T-helper 22 cell (primary cell): Measurements from ENCODE around the gene NECTIN1.

Experiments
- DNase-seq: peaks from one replicate; pipeline ENCODE4 v3.0.0-alpha.2; 2020; ENCODE audit warnings: low read depth

The NECTIN1 gene

DNA sequence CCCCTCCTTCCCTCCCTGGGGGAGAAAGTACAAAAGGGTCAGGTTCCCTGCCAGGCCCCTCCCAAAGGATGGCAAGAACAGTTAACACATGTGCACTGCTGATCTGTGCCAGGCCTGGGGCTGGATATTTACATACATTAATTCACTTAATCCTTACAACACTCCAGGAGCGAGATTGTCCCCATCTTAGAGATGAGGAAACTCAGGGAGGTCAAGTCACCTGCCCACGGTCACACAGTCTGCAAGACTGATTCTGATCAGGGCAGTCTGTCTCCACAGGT, 36.5 kb downstream of the NECTIN1 start:
- DNase-seq: no peak

DNA sequence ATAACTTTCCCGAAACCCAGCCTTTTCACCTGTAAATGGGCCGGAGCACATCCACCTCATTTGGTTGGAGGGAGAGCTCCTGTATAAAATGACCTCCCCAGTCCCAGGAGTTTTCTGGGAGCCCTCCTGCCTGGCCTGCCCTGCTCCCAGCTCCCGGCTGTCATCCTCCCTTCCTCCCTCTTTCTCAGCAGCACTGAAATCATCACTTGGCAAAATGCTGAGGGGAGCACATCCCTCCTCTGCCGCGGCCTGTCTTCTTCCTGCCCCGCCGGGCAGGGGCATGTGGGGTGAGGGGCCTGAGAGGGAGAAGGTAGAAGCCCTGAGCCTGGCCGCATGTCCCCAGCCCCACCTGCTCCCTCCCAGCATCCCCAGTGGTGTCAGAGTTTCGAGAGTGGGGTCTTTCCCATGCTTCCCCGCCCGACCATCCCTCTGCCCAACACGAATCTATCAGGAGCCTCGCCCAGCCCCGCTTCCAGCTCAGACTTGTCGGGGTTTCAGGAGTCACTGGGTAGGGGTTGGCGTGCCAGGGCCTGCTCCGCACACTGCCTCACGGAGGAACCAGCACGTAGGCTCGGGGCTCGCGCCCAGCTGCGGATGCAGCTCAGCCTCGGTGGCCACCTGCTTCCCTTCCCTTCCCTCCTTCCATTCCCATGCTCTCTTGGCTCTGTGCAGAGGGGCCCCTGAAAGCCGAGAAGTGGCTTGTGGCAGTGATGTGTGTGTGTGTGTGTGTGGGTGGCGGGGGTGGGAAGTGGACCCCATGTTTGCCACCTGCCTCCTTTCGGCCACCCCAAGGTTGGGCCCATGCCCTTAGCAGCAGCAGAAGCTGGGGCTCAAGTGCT, 37.1 kb downstream of the NECTIN1 start:
- DNase-seq: no peak

DNA sequence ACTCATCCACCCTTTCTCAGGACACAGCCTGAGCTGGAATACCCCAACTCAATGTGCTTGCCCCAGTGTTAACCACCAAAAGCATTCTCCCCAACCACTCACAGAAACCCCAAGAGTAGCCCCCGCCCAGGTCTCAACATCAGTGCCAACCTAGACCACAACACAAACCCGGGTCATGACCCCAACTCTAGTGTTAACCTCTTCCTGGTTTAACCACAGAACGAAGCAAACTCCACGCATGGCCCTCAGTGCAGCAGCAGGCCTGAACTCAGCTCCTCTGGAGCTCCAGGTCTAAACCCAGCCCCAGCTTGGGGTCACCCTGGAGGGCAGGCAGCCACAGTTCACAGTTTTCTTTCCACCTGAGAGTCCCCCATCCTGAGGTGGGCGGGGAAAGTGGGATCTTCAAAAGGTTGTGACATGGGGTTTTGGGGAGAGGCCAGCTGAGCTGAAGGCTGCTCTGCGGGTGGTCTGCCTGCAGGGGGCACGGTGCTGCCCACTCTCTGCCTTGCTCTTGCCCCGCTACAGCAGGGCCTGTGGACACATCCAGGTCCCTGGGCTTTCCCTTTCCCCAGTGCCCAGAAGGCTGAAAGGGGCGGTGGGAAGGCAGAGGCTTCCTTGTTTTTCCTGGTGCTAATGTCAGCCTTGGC, 37.9 kb downstream of the NECTIN1 start:
- DNase-seq: no peak

DNA sequence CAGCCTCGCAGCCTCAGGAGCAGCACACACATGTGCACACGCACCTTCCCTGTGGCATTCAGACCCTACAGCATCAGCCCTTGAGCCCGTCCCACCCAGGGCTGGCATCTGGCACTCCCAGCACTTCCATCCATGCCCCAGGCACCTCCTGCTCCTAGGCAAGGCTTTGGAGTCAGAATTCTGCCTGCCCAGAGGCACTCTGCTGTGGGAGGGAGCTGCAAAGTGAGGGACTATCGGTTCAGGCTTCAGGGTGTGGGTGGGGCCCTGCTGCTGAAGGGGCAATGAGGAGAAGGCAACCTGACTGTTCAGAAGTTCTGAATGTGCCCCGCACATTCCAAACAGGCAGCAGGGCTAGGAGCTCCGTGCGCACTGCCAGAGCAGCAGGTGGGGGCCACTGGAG, 39.7 kb downstream of the NECTIN1 start:
- no peak for DNase-seq

DNA sequence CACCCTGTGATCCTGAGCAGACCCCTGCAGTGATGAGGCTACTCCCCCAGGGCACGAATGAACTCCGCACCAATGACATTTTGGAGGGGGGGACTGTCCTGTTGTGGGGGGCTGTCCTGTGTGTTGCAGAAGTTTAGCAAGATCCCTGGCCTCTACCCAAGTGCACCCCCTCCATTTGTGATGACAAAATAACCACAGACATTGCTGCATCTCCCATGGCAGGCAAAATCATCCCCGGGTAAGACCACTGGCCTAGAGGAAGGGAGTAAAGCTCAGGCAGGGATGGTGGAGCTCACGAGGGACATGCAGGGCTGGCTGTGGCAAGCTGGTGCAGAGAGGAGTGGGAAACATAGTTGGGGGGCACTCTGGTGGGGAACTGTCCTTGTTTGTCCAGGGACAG, 40.6 kb downstream of the NECTIN1 start:
- no peak for DNase-seq

DNA sequence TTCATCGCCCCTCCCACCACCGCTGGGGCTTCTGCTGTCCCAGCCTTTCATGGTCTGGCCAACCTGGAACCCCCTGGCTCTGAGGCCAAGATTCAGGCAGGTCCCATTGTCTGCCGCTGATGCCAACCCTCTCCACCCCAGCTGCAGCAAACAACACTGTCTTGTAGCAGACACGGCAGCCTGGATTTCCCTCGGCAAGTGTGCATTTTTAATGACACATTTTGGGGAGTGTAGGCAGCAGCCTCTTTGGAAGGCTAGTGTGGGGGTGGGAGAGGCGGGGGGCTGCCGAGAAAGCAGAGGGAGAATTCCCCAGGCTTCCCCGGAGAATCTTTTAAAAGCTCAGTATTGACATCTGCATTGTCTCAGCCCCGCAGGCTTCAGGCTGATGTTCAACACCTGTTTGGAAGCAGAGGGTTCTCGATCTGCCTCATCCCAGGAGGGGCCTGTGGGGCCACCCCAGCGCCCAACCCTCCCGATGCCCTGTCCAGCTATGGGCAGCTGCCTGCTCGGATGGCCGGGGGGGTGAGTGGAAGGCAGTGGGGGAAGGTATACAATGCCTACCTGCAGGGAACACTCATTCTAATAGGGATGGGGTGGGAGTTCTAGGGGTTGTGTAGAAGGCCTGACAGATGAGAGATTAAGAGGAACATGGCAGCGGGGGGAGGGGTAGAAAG, 41.5 kb downstream of the NECTIN1 start:
- DNase-seq: no peak

DNA sequence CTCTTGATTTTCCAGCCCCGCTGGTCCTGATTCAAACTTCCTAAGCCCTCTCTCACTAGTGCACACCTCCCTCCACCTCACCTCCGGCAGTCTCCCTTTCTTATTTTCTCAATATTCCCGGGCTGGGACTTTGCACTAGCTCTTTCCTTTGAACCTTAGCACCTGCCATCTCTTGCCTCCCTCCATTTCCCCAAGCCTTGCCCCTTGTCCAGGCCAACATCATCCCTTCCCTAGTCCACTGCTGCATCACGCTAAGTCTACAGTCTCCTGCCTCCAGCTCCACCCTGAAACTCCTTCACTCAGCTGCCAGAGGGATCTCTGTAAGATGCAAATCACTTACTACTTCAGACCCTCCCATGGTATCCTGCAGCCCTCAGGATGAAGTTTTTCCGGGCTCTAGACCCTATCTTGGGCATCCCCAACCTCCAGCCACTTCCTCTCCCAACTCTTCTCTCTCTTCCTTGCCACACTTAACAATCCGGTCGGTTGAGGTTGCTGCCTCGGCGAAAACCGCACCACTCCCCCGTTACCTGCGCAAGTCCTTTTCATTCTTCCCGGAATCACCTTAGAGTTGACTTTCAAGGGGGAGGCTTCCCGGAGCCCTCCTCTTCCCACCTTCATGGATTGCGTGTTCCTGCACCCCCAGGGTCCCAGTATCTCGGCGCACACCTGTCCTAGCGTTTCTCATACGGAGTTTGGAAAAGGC, 42.7 kb downstream of the NECTIN1 start:
- no peak for DNase-seq

DNA sequence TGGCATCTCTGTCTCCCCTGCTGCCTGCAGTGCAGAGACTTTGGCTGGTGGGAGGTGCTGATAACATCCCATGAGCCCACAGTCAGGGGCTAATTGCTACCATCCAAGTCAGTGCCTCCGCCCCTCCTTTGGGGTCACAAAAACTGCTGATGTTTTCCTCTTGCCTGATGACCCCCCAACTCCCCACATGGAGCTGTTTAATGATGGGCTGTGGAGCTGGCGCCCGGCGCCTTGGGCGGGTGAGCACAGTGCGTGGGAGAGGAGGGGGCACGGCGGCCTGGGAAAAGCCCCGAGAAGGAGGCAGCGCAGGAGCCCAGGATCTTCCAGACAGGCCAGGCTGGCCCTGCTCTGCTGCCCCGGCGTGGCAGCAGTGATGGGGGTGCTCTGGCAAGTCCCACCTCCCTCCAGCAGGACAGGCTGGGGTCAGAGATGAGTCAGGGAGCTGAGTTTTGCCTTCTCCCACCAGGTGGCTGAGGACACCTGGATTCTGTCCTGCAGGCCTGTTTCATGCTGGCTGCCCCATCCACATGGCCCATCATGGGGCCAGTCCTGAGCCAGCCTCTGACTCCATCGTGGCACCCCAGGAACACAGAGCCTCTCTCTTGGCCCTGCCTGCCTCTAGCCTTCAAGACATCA, 43.8 kb downstream of the NECTIN1 start:
- no peak for DNase-seq

DNA sequence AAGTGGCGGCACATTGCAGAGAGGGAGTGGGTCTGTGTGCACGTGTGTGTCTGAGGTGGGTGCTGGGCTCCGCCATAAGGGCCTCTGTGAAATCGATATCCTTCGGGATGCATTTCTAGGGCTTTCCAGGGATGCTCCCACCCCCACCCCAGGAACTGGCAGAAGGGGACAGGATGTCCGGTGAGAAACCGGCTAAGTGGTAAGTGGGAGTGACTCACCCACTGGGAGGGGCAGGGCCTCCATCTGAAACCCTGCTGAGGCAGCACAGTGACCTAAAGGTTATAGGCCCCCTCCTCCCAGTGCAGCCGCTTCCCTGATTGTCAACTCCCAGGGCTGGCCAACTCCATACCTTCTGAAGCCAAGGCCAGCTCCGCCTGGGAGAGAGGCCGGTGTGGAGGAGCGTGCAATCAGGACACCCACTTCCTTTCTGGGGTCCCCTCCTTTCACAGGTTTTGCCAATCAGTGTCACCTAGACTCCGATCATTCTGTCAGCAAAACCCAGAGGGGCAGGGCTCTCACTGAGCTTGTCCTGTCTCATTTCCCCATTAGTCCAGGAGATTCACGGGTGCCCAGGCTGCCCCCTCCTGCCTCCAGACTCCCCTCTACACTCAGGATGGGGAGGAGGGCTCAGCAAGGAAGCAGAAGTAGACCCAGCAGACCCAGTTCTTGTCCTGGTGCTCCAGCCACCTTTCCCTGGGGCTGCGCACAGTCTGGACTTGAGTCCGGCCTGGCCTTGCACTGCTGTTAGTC, 44.5 kb downstream of the NECTIN1 start:
- DNase-seq: no peak

DNA sequence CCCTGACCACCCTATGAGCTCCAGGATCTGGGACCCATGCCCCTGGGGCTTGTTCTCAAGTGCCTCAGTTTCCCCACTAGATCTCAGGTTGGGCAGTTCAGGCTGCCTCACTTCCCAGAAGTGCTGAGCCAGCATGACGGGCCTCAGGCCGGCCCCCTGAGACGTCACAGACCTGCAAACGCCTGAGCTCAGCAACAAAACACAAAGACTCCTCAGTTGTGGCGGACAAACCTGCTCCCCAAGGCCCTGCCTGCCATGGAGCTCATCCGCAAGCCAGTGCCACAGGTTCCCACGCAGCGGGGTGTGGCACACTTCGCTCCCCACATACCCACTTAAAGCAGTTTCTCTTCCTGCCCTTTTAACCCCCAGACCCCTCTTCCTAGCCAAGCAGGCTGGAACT, 45.2 kb downstream of the NECTIN1 start:
- DNase-seq: no peak

DNA sequence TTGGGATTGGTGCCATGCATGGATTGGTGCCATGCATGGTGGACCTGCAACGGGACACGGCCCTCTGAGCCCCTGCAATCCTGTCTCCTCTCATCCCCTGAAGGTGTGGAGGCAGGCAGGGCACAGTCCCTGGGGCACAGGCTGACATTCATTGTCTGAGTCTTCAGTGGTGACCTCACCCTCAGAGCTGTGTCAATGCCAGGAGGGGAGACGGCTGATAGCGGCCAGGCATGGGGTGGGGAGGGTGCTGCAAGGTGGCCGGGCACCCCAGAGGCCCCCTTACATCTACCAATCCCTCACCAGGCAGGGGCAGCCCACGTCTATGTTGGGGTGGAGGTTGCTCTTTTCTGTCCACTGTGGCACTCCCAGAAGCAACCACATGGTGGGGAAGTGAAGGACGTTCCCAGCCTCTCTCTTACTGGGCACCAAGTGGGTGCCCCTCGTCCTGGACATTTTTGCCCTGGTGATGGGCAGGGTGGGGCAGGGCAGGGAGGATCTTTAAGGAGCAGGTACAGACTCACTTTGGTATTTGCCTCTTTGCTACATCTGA, 47.6 kb downstream of the NECTIN1 start:
- DNase-seq: no peak

DNA sequence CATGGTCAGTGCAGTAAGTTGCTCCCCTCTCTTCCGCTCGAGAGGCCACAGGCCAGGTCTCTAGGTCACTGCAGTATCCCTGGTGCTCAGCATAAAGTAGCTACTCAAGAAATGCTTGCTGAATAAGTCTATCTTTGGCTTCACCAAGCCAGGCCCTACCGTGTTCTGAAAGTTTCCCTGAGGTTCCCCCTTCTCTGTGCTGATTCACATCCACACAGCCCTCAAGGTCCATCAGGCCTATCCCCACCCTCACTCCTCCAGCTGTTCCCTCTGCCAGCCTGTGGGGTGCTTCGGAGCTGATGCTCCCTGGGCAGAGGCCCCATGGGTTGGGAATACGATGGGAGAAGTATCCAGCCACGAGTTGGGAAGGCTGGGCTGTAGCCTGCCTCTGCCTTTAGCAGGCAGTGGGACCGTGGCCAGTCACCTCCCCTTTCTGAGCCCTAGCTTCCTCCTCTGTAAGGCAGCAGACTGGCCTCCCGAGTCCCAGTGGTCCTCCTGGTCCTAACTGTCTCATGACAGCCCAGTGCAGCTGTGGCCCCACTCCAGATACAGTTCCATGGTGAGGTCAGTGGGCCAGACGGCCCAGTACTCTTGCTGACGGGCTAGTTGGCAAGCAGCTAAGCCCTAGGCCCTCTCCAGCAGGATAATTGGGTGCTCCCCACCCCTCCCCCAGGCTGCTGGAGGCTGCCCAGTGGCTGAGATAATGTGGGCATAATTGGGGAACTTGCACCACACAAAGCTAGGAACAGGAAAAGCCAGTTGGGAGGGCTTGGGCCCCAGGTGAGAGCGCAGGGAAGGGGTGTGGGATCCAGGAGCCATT, 48.2 kb downstream of the NECTIN1 start:
- DNase-seq: no peak

DNA sequence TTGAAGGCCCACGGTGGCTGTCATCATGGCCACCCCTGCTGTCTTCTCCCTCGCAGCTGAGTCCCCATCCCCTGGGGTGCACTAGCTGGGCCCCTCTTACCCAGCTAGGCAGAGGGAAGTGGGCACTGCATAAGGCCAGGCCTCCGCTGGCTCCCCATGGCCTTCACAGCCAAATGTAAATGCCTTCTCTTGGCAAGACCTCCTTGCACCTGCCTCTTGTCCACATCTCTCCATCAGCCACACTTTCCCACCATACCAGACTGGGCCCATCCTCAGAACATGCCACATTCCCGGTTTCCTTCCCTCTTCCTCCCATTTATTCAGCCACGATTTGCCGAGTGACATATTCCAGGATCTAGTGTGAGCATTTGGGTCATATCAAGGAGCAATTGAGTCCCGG, 49.7 kb downstream of the NECTIN1 start:
- no peak for DNase-seq

DNA sequence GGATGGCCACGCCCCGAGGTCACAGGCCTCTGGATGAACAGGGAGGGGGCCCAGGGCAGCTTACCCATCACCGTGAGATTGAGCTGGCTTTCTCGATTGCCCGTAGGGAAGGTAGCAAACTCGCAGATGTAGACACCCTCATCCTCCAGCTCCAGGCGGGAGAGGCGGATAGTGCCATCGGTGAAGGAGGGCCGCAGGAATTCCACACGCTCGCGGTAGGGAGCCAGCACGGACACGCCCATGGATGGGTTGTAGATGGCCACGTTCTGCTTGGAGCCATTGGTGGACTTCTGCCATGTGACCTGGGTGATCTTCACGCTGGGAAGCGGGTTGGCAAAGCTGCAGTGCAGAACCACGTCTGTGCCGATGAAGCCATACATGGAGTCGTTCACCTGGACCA, 50.6 kb downstream of the NECTIN1 start:
- no peak for DNase-seq

DNA sequence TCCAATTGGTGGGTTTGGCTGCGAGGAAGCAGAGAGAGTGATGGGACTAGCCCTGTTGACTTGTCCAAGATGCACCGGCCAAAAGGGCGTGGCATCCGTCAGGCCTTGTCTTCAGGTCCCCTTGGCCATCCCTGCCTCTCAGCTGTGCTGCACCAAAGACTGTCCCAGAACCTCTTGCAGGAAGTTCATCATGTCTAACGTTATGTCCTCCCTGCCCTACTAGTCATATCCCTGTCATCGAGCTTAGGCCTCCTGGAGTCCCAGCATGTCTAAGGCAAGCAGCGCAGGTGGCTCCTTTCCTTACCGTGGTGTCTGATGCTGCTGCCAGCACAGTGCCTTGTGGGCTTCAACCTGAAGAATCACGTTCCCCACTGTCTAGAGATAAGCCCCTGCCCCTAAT, 51.2 kb downstream of the NECTIN1 start:
- DNase-seq: no peak

DNA sequence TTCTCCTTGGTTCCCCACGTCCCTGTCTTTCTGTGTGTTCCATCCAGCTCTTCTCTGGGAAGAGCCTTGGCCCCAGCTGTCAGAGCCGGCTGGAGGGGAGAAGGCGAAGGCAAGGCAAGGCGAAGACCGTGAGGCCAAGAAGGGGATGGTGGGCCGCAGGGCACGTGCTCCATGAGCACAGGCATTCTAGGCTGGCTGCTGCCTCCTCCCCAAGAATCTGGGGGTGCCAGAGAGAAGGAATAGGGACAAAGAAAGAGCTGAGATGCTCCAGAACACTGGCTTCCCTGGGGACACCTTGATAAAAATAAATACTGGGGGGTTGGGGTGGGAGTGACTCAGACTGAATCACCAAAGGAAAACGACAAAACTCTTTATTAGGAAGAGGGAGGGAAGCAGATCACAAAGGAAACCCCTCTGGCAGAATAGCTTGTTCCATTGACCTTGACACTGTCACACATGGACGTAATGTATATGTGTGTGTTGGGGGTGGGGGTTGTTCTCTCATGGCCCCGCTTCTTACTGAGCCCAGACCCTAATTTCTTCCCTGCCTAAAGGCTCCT, 52.5 kb downstream of the NECTIN1 start:
- no peak for DNase-seq

DNA sequence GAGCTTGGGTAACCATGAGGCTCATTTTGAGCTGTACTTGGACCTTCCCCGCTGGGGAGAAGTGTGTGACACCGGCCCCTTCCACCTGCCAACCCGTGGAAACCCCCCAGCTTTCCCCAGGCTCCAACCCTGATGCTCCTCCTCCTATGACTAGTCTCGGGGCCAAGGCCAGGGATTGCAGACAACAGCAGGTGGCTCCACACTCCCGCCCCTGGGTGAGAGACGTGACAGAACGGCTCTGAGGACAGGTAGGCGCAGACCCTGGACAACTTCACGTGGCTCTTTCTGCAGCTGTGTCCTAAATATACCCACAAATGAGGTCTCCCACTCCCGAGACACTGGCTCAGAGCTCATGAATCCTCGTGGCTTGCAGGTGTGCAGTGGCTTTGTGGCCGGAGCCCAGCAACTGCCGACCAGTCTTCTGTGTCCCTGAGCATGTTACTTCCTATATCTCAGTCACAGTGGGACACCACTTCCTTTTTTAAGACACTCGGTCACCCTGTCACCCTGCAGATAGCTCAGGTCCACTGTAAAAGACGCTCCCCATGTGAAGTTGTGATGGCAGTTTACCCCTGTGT, 55.2 kb downstream of the NECTIN1 start:
- DNase-seq: no peak

DNA sequence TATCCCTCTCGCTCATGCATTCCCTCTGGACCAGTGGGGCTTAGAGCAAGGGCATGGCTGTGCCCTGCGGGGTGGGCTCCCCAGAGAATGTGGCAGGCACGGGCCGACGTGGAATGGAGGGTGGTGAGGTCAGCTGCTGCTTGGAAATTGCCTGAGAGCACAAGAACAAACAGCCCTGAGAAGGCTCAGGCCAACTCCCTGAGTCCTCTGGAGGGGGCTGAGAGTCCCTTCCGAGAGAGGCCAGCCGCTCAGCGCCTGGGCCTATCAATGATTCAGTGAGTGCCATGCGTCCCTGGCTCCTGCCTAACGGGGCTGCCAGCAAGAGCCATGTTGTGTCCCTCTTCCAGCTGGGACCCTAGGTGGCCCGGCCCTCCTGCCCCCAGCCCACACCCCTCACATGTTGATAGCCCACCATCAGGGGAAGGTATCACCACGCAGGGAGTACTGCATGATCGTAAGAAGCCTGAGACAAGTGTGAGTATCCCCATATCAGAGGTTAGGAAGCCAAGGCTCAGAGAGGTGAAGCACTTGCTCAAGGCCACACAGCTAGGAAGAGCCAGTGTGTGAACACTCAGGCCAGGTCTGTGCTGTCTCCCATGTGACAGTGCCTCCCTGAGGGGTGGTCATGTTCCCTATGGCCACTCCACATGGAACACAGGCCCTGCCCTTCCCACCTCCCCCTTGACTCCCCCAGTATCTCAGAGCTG, 55.8 kb downstream of the NECTIN1 start:
- DNase-seq: no peak

DNA sequence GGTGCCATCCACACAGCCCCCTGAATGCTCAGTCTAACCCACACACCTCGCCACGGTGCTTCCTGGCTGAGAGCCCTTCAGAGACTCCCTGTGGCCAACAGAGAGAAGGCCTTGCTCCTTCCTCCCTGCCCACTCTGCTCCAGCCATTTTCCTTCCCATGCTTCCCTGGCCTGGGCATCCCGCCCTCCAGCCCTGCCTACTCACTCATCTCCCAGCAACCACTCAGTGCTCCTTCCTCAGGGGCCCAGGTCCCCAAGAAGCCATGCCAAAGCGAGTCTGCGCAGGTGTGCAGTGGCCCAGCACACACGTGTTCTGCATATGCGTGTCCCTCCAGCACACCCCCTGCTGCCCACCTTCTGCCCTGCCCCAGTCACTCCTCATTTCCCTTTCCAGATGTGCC, 56.4 kb downstream of the NECTIN1 start:
- DNase-seq: no peak
